SHP77 treated with DMSO at 0.1 percent for 48 hours (cell line): ENCODE results near the gene SMURF1.
"Not testable (repeated sequence)": the region's sequence is repeated elsewhere in the genome, so short reads cannot be mapped to it uniquely, and the experiment has no call there.

ENCODE experiments used
- DNase-seq: peaks from one replicate; lab custom pipeline; 2025; lab: John Stamatoyannopoulos, UW

SMURF1 gene

DNA sequence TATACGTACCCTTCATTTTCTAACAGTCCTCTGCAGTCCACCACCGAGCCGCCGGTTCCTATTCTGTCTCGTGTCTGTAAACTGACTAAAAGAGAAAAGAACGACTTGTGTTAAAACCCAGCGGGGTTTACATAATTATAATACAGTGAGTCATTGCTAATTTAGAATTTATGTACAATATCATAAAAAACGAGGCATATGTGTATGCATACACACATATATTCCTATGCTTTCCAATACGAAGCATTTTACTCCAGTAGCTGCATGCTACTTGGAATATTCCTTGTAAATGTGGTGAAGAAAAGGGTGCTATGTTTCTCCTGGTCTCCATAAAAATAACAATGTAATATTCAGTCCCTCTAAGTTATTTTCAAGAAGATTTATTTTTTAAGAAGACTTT, 89.1 kb downstream of the SMURF1 start:
- DNase-seq = no peak

DNA sequence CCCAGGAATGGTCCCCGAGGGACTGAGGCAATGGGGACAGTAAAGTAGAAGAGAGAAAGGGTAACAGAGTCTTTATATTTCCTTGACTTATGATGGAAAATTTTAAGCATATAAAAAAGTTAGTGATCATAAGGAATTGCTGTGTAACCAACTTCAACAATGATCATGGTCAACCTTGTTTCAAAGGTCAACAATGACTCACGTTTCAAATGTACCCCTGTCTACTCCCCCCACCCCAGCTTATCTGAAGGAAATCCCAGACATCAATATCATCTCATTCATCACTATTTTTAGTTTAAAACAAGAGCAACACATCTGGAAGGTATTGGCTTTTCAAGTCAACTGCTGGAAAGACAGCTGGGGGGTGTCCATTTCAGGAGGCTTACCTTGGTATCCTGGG, 92.9 kb downstream of the SMURF1 start:
- no peak for DNase-seq

DNA sequence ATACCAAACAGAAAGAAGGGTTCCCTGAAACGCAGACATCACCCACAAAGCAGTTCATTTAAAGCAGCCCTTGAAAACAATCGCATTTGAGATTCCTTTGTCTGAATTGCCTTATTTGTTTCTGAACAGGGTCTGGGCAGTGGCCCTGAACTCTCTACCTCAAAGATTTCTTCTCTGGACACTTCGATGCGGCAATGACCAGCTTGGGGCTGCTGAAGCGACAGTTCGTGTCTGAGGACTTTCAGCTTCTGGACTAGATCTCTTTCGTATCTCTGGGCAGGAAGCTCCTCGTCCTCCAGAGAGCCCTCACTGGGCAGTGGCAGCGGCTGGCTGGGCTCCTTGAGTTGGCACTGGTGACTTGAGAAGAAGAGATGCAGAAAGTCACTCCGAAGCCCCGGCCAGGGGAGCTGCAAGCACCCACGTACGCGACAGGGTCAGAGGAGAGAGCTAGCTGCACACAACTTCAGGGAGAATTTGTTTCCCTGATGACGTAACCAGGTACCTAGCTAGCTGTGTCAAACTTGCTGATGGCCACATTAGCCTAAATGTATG, 96.3 kb downstream of the SMURF1 start:
- DNase-seq = no peak

DNA sequence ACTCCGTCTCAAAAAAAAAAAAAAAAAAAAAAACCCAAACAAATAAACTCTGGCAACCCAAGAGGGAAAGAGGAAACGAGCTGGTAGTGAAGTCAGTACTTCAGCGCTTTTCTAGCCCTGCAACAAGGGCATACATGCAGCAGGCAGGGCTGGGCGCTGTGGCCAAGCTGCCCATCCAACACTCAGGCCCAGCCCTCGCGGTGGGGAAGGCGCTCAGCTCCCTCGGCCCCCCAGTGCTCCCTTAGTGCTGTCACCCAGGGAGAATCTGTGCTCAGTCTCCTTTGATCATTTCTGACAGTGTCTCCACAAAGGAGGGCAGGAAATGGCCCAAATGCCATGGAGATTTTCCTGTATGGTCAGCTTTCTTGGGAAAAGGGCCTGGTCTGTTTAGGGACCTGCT, 97.2 kb downstream of the SMURF1 start:
- DNase-seq = no peak

DNA sequence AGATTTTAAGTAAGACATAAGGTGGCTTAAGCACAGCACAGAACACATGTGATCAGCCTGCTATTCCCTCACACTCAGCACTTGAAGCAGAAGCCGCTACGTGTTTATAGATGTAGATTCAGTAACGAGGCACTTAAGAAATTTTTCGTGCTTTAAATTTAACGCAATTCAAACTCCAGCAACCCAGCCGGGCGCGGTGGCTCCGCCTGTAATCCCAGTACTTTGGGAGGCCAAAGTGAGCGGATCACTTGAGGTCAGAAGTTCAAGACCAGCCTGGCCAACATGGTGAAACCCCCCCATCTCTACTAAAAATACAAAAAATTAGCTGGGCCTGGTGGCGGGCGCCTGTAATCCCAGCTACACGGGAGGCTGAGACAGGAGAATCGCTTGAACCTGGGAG, 97.6 kb downstream of the SMURF1 start:
- not testable (repeated sequence) for DNase-seq

DNA sequence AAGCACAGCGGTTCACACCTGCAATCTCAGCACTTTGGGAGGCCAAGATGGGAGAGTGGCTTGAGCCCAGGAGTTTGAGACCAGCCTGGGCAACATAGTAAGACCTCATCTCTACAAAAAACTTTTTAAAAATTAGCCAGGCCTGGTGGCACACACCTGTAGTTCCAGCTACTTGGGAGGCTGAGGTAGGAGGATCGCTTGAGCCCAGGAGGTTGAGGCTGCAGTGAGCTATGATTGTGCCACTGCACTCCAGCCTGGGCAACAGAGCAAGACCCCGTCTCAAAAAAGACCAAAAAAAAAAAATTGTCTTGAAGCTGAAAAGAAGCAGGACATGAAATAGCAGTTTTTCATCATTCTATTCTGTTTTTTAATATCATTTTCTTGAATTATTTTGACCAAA, 99.0 kb downstream of the SMURF1 start:
- DNase-seq = not testable (repeated sequence)

DNA sequence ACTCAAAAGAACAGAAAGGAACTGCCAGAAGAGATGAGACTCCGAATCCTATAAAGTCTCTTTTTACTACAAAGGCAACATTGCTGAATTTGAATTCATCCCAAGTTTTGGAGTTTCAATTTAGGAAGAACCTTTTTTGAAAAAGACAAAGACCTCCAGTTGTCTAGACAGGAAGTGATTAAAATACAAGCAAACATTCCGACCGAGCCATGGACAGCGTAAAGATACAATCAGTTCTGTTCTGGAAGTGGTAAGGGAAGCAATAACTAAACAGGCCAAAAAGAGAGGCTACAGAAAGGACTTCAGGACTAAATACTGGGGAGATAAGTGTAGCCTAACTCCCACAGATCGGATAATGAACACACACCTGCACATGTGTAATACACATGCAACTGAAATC, 101.0 kb downstream of the SMURF1 start:
- DNase-seq = no peak

DNA sequence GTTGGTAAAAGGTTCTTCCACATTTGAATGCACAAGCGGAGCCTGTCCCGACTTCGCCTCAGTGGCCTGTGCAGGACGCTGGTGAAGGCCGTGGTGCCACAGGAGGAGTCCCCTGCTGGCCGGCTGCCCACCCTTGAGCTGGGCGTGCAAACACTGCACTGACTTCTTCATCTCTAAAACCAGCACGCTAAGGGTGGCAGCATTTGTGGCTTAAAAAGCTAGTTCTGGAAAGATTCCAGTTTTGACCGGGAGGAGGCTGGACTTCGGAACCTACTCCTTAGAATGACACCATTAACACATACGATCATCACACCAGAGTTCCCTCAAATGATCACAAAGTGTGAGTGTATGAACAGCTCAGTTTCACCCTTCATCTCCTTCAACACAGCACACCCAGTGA, 102.4 kb downstream of the SMURF1 start:
- DNase-seq = no peak

DNA sequence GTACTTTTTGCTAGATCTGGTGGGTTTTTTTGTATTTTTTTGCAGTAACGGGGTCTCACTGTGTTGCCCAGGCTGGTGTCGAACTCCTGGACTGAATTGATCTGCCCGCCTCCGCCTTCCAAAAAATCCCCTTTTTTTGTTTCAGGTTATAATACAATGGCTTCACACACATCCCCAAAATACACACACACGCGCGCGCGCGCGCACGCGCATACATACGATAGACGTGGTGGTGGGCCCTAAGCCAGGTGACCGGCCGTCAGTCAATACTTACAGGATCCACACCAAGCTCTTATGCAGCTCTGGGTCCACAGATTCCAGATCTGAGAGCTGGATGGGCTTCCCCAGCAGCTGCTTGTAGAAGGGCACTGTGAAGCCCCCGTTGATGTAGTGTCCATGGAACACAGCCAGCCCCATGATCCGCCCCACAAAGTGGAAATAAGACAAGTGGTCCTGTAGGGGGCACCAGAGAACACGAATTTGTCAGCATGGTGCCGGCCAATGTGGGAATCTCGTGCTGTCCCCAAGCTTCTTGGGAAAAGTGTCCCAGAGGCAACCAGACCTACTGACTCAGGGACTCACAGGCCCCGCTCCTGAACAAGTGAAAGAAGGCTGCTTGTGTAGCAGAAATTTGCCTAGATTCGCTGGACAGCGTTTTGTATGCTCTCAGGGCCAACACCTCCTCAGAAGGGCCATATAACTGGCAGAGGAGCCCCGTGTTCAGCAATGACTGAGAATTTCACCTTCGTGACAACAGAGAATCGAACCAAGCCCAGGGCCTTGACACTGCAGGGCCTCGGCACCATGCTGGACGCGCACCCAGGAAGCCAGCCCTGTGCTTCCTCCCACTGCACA, 103.6 kb downstream of the SMURF1 start:
- DNase-seq = peak; percentile 15

DNA sequence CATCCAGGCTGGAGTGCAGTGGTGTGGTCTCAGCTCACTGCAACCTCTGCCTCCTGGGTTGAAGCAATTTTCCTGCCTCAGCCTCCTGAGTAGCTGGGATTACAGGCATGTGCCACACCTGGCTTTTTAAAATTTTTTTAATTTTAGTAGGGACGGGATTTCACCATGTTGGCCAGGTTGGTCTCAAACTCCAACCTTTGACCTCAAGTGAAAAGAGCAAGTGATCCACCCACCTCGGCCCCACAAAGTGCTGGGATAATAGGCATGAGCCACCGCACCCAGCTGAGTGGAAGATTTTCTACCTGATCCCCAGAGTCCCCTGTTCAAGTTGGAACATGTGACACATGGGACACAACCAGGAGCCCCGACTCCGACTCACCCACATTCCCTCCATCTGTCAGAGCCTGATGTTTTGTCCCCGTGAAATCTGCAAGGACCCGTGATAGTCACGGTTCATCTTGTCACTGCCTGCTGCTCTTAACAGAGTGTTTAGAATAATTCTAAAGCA, 104.5 kb downstream of the SMURF1 start:
- no peak for DNase-seq

DNA sequence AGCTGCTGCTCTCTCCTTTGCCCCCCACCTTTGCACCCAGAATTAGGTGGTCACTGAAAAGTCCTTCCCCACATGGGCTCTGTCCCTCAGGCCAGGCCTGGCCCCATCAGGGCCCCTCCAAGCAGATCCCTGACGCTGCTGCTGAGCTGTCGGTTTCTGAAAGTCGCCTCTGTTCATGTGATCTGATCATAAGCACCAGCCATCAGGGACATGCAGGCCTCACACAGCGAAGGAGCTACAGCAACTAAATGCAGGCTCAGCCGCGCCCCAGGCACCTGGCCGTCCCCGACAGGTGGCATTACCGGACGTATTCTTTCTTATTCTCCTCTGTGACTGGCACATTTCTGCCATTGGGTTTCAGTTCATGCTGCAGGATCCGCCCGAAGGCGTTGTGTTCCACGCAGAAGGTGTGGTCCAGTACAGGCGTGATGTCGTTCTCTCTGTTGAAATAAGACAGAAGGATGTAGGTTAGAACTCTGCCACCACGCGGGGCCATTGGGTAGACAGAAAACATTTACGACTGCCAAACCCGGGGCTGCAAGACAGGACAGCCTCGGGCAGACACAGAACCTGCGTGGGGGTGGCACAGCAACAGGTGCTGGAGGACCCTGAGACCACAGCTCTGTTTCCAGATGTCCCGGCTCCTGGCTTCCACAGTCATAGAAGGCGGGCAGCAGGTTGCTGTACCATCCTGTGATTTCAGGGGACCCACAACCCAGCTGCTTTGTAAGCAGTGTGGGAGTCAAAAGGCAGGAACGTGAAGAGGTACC, 105.6 kb downstream of the SMURF1 start:
- DNase-seq = no peak

DNA sequence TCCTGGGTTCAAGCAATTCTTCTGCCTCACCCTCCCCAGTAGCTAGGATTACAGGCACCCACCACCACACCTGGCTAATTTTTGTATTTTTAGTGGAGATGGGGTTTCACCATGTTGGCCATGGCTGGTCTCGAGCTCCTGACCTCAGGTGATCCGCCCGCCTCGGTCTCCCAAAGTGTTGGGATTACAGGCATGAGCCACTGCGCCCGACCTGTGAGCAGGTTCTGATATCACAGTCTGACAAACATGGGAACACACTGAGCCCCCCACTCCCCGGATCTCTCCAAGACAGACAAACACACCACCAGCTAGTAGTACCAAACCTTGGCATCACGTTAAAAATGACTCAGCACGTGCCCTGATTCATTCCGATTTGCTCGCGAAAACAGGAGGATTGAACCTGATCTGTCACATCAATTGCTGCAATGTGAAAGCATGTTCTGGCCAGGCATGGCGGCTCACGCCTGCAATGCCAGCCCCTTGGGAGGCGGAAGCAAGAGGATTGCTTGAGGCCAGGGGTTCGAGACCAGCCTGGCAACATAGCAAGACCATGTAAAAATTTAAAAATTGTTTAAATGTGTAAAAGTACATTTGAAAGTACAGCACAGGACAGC, 106.5 kb downstream of the SMURF1 start:
- no peak for DNase-seq

DNA sequence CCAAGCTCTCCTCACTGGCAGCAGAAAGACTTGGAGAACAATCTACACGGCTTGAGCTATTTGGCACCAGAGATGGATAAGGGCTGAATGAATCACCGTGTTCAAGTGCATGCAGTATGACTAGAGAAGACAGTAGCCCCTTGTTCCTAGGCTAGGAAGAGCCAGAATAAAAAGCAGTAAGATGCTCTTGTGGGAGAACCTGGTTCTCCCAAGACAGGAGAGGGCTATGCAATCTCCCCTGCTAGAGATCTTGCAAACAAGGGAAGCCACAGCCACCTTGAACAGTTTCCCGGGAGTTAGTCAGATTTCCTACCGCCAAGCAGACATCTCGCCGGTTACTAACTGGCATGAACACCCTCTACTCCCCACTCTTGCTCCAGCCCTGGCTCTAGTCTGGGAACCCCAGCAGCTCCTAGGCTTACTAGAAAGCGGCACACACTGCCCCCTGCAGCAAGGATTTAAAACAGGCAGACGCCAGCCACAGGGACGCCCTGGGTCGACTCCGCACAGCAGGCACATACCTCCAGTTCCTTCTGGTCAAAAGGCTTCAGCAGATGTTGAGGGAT, 107.3 kb downstream of the SMURF1 start:
- DNase-seq = no peak

DNA sequence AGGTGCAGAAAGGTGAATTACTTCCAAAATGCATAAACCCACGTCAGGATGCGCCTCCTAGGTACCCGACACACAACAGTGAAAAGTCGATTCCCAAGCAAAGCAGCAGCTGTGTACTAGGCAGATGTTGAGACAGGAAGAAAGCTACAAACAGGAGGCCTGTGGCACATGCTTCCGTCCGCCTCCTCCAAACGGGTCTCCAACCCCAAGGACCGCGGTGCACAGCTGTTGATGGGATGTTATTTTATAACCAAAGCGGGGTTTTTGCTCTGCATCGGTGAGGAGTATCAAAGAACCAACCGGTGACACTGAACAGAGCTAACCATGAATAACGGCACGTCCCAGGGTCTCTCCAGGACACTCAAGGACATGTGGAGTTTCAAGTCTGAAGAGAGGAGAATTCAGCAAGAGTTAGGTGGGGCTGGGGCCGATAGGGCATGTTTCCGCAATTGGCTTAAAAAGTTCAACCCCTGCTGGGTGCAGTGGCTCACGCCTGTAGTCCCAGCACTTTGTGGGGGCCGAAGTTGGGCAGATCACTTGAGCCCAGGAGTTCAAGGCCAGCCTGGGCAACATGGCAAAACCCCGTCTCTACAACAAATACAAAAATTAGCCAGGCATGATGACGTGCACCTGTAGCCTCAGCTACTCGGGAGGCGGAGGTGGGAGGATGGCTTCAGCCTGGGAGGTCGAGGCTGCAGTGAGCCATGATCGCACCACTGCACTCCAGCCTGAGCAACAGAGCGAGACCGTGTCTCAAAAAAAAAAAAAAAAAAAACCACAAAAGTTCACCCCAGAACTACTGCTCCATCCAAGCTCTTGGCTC, 108.0 kb downstream of the SMURF1 start:
- DNase-seq = no peak

DNA sequence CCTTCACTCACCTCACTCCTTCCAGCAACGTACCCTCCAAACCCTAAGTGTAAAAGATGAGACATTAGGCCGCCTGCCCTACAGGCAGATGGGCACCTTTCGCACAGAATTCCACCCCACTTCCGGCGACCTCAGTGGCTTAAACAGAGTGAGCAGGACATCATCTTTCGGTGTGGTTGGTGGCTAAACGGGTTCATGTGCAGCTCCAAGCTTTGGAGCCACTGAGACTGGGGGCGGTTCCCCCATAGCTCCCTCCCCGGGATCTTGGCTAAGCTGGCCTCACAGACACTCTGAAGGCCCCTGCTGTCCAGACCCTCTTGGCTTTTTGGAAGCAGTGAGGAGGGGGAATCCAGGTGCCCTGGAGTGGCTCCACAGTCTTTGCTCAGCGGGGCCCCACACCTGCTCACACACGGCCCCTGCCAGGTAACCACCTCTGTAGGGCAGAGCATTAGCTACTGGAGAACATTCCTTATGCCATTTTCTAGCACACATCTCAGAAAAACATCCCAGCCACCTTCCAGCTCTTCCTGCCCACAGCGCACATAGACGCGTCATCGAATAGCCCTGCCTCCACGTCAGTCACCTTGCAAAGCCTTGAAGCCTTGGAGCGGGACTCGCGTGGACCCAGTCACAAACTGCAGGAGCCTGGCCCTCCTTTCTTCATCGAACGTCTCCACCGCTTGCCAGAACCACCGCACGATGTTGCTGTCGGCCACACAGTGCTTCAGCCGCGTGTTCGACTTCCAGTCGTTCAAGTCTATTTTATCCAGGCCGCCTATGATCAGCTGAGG, 108.8 kb downstream of the SMURF1 start:
- DNase-seq = no peak

DNA sequence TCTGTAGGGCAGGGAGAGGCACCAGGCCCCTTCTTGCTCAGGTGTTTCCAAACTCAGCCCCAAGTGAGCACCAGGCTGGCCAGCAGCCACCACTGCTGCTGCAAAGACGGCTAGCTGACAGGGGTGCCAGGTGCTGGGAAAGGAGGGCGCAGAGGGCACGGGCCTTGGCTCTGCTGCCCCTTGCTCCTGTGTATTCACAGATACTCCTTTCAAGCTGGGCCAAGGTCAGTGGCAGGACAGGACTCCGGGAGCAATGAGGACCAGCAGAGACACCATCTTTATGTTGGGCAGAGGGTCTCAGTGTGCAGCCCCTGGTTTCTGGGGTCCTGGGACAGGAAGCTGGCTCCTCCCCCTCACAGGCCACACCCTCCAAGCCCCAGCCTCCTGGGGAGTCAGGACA, 110.1 kb downstream of the SMURF1 start:
- no peak for DNase-seq

DNA sequence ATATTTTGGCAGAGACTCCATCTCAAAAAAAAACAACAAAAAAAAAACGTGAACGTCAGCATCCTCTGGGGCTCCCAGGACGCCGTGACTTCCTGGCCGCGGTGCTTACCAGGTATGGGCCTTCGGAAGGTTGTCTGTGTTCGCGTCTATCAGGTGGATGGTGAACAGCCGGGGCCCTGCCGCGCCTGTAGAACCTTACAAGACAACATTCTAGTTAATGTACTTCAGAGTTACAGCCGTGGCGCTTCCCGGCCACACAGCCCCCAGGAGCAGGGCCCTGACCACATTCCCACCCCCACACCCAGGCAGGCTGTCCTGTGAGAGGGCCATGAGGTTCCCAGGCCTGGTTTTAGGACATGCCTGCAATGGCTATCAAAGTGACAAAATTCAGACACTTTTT, 111.0 kb downstream of the SMURF1 start:
- DNase-seq = no peak

DNA sequence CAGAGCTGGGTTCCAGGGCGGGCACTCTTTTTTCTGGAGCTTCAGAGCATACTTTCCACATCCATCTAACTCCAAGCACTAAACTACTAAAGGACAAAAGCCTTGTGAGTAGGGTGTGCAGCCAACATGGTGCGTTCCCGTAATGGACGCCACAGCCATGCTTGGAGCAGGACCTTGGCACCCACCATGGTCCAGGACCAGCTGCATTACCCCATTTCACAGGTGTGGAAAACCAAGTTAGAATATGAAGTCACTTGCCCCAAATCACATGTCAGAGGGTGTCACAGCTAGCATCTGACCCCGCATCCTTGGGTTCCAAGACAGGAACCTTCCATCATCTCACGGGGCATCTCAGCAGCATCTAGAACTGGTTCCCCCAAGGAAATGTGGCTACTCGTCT, 112.4 kb downstream of the SMURF1 start:
- no peak for DNase-seq

DNA sequence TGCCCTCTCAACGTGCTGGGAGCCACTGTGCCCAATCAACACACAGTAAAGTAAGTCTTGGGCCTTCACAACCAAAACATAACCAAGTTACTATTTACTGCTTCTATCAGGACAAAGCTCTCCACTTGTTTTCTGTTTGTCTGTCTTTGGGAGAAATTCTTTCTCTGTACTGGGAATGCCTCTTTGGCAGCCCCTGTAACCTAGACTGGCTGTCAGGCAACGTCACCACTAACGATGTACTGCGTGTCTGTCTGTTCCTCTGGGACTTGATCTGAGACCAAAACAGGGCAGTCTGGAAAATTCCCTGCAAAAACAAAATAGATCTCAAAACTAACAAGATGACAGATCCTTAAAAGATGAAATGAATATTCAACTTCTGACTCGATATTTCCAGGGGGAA, 113.0 kb downstream of the SMURF1 start:
- DNase-seq = no peak

DNA sequence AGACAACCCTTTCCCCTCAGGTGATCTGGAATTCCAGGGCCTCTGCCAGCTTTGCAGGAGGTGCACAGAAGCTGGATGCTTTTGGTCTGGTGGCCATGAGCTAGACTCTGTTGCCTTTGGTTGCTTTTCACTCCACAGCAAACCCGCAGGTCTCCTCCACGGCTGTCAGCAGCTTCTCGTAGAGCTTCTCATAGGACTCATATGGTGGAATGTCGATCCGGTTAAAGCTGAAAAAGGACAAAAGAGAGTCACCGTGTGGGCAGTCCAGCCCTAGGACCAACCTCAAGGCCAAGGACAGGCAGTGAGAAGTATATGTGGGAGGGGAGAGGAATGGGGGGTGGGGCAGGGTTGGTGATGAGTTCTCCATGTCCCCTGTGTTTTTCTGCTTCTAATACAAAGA, 113.5 kb downstream of the SMURF1 start:
- no peak for DNase-seq
